Neural crest cell (in vitro differentiated cells): Measurements from ENCODE around the gene PUM1. TPM values are rescaled to one million over a fixed set of nuclear protein-coding genes. Genes with fewer than 3 reads are reported as not detected.

Experiments used
- DNase-seq: peaks from one replicate; pipeline ENCODE4 v3.0.0; 2021; ENCODE audit warnings: low read depth, mixed read lengths, low spot score
- H3K27ac Mint-ChIP-seq: one replicate; pipeline ENCODE4 v1.8.0; 2021; ENCODE audit warnings: mild to moderate bottlenecking, mixed read lengths; ENCODE audit not compliant: unreplicated experiment
- H3K27me3 Mint-ChIP-seq: 2 replicates; pipeline ENCODE4 v1.8.0; 2021; ENCODE audit warnings: low read depth, mild to moderate bottlenecking, mixed read lengths
- H3K36me3 Mint-ChIP-seq: 2 replicates; pipeline ENCODE4 v1.8.0; 2021; ENCODE audit warnings: low read depth, mild to moderate bottlenecking, mixed read lengths
- H3K4me1 Mint-ChIP-seq: 2 replicates; pipeline ENCODE4 v1.8.0; 2021; ENCODE audit warnings: mixed read lengths
- H3K4me3 Mint-ChIP-seq: one replicate; pipeline ENCODE4 v1.8.0; 2021; ENCODE audit warnings: mild to moderate bottlenecking, mixed read lengths
- H3K9me3 Mint-ChIP-seq: 2 replicates; pipeline ENCODE4 v1.8.0; 2021; ENCODE audit warnings: mixed read lengths
- total RNA-seq: library from RNA; stranded (reverse); gene quantifications from 2 replicates; pipeline ENCODE4 v1.2.1, GENCODE V29; 2021
- TF ChIP-seq, protein P1 (sequence below): fragments of 200-600 bp; sonication (generic); conservative IDR thresholded peaks from 2 replicates; pipeline ENCODE4 v1.5.0; 2021; ENCODE audit warnings: antibody characterized with exemption, mild to moderate bottlenecking

PUM1 gene
- total RNA-seq, 1 donor from 2014 or later: 164 TPM

- Mint-ChIP-seq H3K36me3 (no peaks in the 10 kb centered on the region), H3K4me1 (peaks cover 28% of the 10 kb centered on the region), H3K27me3 (peaks cover 2% of the 10 kb centered on the region), H3K27ac (no peak overlapping the region), H3K9me3 (no peaks in the 10 kb centered on the region), H3K4me3 (no peak overlapping the region)
- no peak for DNase-seq
- TF ChIP-seq, protein P1, sequence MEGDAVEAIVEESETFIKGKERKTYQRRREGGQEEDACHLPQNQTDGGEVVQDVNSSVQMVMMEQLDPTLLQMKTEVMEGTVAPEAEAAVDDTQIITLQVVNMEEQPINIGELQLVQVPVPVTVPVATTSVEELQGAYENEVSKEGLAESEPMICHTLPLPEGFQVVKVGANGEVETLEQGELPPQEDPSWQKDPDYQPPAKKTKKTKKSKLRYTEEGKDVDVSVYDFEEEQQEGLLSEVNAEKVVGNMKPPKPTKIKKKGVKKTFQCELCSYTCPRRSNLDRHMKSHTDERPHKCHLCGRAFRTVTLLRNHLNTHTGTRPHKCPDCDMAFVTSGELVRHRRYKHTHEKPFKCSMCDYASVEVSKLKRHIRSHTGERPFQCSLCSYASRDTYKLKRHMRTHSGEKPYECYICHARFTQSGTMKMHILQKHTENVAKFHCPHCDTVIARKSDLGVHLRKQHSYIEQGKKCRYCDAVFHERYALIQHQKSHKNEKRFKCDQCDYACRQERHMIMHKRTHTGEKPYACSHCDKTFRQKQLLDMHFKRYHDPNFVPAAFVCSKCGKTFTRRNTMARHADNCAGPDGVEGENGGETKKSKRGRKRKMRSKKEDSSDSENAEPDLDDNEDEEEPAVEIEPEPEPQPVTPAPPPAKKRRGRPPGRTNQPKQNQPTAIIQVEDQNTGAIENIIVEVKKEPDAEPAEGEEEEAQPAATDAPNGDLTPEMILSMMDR: no peak
Observed at GRCh38 chr1:30927448-30927847, 138.1 kb downstream of the PUM1 start.

DNA sequence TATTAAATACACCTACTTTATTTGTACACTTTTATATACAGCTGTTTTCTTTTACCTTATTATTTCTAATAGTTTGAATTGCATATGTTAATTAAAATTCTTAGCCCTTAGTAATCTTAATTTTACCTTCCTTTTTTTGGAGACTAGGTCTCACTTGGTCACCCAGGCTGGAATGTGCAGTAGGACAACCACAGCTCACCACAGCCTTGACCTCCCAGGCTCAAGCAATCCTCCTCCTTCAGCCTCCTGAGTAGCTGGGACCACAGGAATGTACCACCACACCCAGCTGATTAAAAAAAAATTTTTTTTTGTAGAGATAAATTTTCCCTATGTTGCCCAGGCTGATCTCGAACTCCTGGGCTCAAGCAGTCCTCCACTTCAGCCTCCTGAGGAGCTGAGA is 141.9 kb downstream of the PUM1 start:
- no peak for DNase-seq
- TF ChIP-seq, protein P1: no peak
- Mint-ChIP-seq H3K9me3 (no peaks in the 10 kb centered on the region), H3K27me3 (no peaks in the 10 kb centered on the region), H3K36me3 (no peaks in the 10 kb centered on the region), H3K27ac (no peak overlapping the region), H3K4me1 (peaks cover 20% of the 10 kb centered on the region), H3K4me3 (no peak overlapping the region)

DNA sequence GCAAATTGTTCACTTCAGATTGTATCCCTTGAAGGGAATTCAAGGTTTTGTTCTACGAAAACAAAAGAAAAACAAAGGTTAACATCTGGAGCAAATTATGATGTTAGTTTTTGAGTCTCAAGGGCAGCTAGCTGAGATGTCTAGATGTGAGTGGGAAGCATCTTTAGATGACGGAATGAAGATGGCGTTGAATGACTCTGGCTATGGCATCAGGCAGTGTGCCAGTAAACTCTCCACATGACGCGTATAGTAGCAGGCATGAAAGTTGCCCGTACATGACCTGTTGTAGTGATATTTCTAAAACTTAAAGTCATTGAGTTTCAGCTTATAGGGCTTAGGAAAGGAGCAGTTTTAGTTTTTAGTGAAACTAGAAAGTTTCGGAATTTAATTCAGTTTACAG is 144.7 kb downstream of the PUM1 start:
- Mint-ChIP-seq H3K36me3 (no peaks in the 10 kb centered on the region), H3K27ac (no peak overlapping the region), H3K9me3 (no peaks in the 10 kb centered on the region), H3K27me3 (no peaks in the 10 kb centered on the region), H3K4me3 (no peak overlapping the region), H3K4me1 (peaks cover 16% of the 10 kb centered on the region)
- TF ChIP-seq, protein P1: no peak
- no peak for DNase-seq

DNA sequence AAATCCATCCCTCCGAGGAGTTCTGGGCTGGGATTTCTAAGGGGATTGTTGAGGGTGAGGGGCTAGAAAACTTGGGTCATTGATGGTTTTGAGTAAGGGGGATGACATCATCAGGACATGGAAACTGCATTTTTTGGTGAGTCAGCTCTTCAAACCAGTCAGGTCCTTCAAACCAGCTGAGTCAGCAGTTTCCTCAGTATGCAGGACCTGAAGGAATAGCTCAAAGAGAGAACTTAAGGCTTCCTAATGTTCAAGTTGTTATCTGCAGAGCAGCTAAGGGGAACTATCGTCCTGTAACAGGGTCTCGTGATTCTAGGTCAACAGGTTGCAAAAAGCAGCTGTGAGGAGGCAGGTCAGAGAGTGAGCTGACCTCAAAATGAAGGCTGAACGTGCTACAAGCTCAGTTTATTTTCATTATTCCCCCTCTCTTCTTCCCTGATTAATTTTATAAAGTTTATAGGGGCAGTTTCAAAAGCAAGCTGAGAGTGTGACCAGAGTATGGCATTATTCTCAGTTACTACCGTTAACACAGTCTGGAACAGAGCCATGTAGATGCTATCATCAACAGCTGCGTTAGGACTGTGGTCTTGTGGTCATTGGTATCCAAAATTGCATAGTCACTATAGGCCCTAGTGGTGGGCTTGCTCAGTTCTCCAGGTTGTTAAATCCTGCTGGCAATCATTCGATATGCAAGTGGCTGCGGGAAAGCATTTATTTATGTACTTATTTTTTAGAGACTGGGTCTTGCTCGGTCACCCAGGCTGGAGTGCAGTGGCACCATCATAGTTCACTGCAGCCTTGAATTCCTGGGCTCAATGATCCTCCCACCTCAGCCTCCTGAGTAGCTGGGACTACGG is 146.3 kb downstream of the PUM1 start:
- TF ChIP-seq, protein P1: no peak
- no peaks in the 10 kb centered on the region for H3K9me3 Mint-ChIP-seq
- no peak for DNase-seq
- no peaks in the 10 kb centered on the region for H3K36me3 Mint-ChIP-seq
- H3K4me3 Mint-ChIP-seq: no peak overlapping the region
- no peaks in the 10 kb centered on the region for H3K27me3 Mint-ChIP-seq
- H3K27ac Mint-ChIP-seq: no peak overlapping the region
- peaks cover 16% of the 10 kb centered on the region for H3K4me1 Mint-ChIP-seq

GRCh38 chr1:30916296-30916695 is 149.2 kb downstream of the PUM1 start:
- Mint-ChIP-seq H3K36me3 (no peaks in the 10 kb centered on the region), H3K4me1 (peaks cover 27% of the 10 kb centered on the region), H3K9me3 (no peaks in the 10 kb centered on the region), H3K27ac (no peak overlapping the region), H3K4me3 (no peak overlapping the region), H3K27me3 (no peaks in the 10 kb centered on the region)
- TF ChIP-seq, protein P1: no peak
- no peak for DNase-seq
